H9 (cell line): ENCODE measurements around the gene BRF1. TPM values are rescaled to one million over a fixed set of nuclear protein-coding genes. Genes with fewer than 3 reads are reported as not detected.

Experiments
- DNase-seq: peaks from one replicate; pipeline ENCODE4 v3.0.0-alpha.2; 2017
- H2AFZ ChIP-seq: one replicate; pipeline ENCODE4 v1.6.1; 2013; ENCODE audit warnings: mild to moderate bottlenecking, low read length, control low read depth, moderate library complexity
- H2AK5ac ChIP-seq: 2 replicates; pipeline ENCODE4 v1.6.1; 2013; ENCODE audit warnings: low read length, control low read depth, mixed read lengths; ENCODE audit not compliant: insufficient read length
- H2BK120ac ChIP-seq: one replicate; pipeline ENCODE4 v1.6.1; 2013; ENCODE audit warnings: low read depth, mild to moderate bottlenecking, low read length, control low read depth, inconsistent platforms; ENCODE audit not compliant: poor library complexity, severe bottlenecking
- H2BK12ac ChIP-seq: 2 replicates; pipeline ENCODE4 v1.6.1; 2013; ENCODE audit warnings: low read length, control low read depth, mixed read lengths, low read depth; ENCODE audit not compliant: insufficient read length
- H2BK15ac ChIP-seq: 2 replicates; pipeline ENCODE4 v1.6.1; 2013; ENCODE audit warnings: low read depth, low read length, control low read depth
- H2BK20ac ChIP-seq: one replicate; pipeline ENCODE4 v1.6.1; 2013; ENCODE audit warnings: low read depth, mild to moderate bottlenecking, low read length, control low read depth, inconsistent platforms; ENCODE audit not compliant: poor library complexity, severe bottlenecking
- H2BK5ac ChIP-seq: 2 replicates; pipeline ENCODE4 v1.6.1; 2013; ENCODE audit warnings: low read length, control low read depth, mixed read lengths; ENCODE audit not compliant: insufficient read length
- H3K14ac ChIP-seq: 2 replicates; pipeline ENCODE4 v1.6.1; 2013; ENCODE audit warnings: low read length, control low read depth; ENCODE audit not compliant: insufficient read depth
- H3K18ac ChIP-seq: 2 replicates; pipeline ENCODE4 v1.6.1; 2013; ENCODE audit warnings: low read depth, mild to moderate bottlenecking, mixed read lengths, low read length, control low read depth; ENCODE audit not compliant: insufficient read length
- H3K23ac ChIP-seq: 2 replicates; pipeline ENCODE4 v1.6.1; 2013; ENCODE audit warnings: low read length, control low read depth, mixed read lengths, low read depth; ENCODE audit not compliant: insufficient read length
- H3K23me2 ChIP-seq: 2 replicates; pipeline ENCODE4 v1.6.1; 2013; ENCODE audit warnings: low read depth, mild to moderate bottlenecking, mixed read lengths, low read length, control low read depth; ENCODE audit not compliant: insufficient read length, poor library complexity, severe bottlenecking
- H3K27ac ChIP-seq: 2 replicates; pipeline ENCODE4 v1.5.1; 2013; ENCODE audit warnings: low read length, control low read depth, mixed read lengths, low read depth; ENCODE audit not compliant: insufficient read length
- H3K27me3 ChIP-seq: 2 replicates; pipeline ENCODE4 v1.6.1; 2013; ENCODE audit warnings: low read length, control low read depth, inconsistent platforms; ENCODE audit not compliant: insufficient read depth
- H3K4ac ChIP-seq: 2 replicates; pipeline ENCODE4 v1.6.1; 2013; ENCODE audit warnings: low read depth, mild to moderate bottlenecking, control low read depth, inconsistent platforms, low read length, moderate library complexity
- H3K4me1 ChIP-seq: 2 replicates; pipeline ENCODE4 v1.6.1; 2013; ENCODE audit warnings: low read length, control low read depth, inconsistent platforms; ENCODE audit not compliant: insufficient read depth
- H3K4me2 ChIP-seq: 2 replicates; pipeline ENCODE4 v1.6.1; 2013; ENCODE audit warnings: low read length, control low read depth, mixed read lengths; ENCODE audit not compliant: insufficient read length, insufficient read depth
- H3K56ac ChIP-seq: 2 replicates; pipeline ENCODE4 v1.6.1; 2013; ENCODE audit warnings: low read depth, mild to moderate bottlenecking, mixed read lengths, low read length, control low read depth; ENCODE audit not compliant: insufficient read length
- H3K79me1 ChIP-seq: 2 replicates; pipeline ENCODE4 v1.6.1; 2013; ENCODE audit warnings: low read depth, mild to moderate bottlenecking, moderate library complexity, low read length, control low read depth, inconsistent platforms; ENCODE audit not compliant: insufficient read depth, poor library complexity, severe bottlenecking
- H3K79me2 ChIP-seq: 2 replicates; pipeline ENCODE4 v1.6.1; 2013; ENCODE audit warnings: low read length, control low read depth, inconsistent platforms; ENCODE audit not compliant: insufficient read depth
- H3K9ac ChIP-seq: 2 replicates; pipeline ENCODE4 v1.6.1; 2013; ENCODE audit warnings: low read length, control low read depth, mixed read lengths; ENCODE audit not compliant: insufficient read length; ENCODE audit errors: extremely low read depth
- H3K9me3 ChIP-seq: one replicate; pipeline ENCODE4 v1.6.1; 2013; ENCODE audit warnings: low read depth, low read length, inconsistent platforms; ENCODE audit not compliant: control insufficient read depth
- H3T11ph ChIP-seq: one replicate; pipeline ENCODE4 v1.6.1; 2013; ENCODE audit warnings: mild to moderate bottlenecking, low read length, control low read depth, inconsistent platforms
- H4K20me1 ChIP-seq: one replicate; pipeline ENCODE4 v1.6.1; 2013; ENCODE audit not compliant: control insufficient read depth, insufficient read length, insufficient read depth
- H4K5ac ChIP-seq: 2 replicates; pipeline ENCODE4 v1.6.1; 2013; ENCODE audit warnings: low read depth, mild to moderate bottlenecking, mixed read lengths, low read length, control low read depth; ENCODE audit not compliant: insufficient read length
- H4K8ac ChIP-seq: replicated peaks from 2 replicates; pipeline ENCODE4 v1.6.1; 2013; ENCODE audit warnings: low read length, control low read depth, mixed read lengths, low read depth; ENCODE audit not compliant: insufficient read length
- H4K91ac ChIP-seq: 2 replicates; pipeline ENCODE4 v1.6.1; 2013; ENCODE audit warnings: low read depth, mild to moderate bottlenecking, moderate library complexity, mixed read lengths, low read length, control low read depth; ENCODE audit not compliant: insufficient read length
- H3K27ac Mint-ChIP-seq, 3 experiments: 2 replicates in 2 of 3; 3 replicates in 1 of 3; pipeline ENCODE4 v1.8.0; 2020 to 2021; ENCODE audit warnings: mixed read lengths in 3 of 3, mild to moderate bottlenecking in 1 of 3, moderate library complexity in 1 of 3
- H3K27me3 Mint-ChIP-seq: 2 replicates; pipeline ENCODE4 v1.8.0; 2021; ENCODE audit warnings: low read depth, mild to moderate bottlenecking, moderate library complexity, mixed read lengths
- H3K36me3 Mint-ChIP-seq, 3 experiments: 2 replicates in 2 of 3; 3 replicates in 1 of 3; pipeline ENCODE4 v1.8.0; 2020 to 2021; ENCODE audit warnings: low read depth in 3 of 3, mixed read lengths in 3 of 3; ENCODE audit not compliant: insufficient read depth in 1 of 3
- H3K4me1 Mint-ChIP-seq, 2 experiments: 2 replicates each; pipeline ENCODE4 v1.8.0; 2020; ENCODE audit warnings: mixed read lengths in 2 of 2
- H3K4me3 Mint-ChIP-seq, 2 experiments: 2 replicates in 1 of 2; 3 replicates in 1 of 2; pipeline ENCODE4 v1.8.0; 2020 to 2021; ENCODE audit warnings: mild to moderate bottlenecking in 2 of 2, mixed read lengths in 2 of 2, moderate library complexity in 1 of 2
- H3K9me3 Mint-ChIP-seq, 2 experiments: 2 replicates in 1 of 2; 3 replicates in 1 of 2; pipeline ENCODE4 v1.8.0; 2020; ENCODE audit warnings: mild to moderate bottlenecking in 2 of 2, mixed read lengths in 2 of 2, moderate library complexity in 1 of 2
- WGBS: extraction: QIAGEN DNeasy Blood & Tissue Kit; methylation state at CpG from one replicate; pipeline ENCODE4 v1.1.7; 2013; ENCODE audit warnings: missing lambda C conversion rate, low lambda C conversion rate, mixed read lengths; ENCODE audit not compliant: insufficient read length; ENCODE audit errors: extremely low coverage; 5-methylcytosine and 5-hydroxymethylcytosine counted together
- total RNA-seq: library from RNA; stranded (reverse); gene quantifications from 2 replicates; pipeline ENCODE4 v1.2.1, GENCODE V29; 2021
- TF ChIP-seq, protein P1 (sequence below): fragments of 200-600 bp; sonication (generic); conservative IDR thresholded peaks from 3 replicates; pipeline ENCODE4 v1.8.0; 2021; ENCODE audit warnings: antibody characterized with exemption, mild to moderate bottlenecking

Gene BRF1
- total RNA-seq, 1 experiment from 2014 or later: 28.3 TPM

DNA sequence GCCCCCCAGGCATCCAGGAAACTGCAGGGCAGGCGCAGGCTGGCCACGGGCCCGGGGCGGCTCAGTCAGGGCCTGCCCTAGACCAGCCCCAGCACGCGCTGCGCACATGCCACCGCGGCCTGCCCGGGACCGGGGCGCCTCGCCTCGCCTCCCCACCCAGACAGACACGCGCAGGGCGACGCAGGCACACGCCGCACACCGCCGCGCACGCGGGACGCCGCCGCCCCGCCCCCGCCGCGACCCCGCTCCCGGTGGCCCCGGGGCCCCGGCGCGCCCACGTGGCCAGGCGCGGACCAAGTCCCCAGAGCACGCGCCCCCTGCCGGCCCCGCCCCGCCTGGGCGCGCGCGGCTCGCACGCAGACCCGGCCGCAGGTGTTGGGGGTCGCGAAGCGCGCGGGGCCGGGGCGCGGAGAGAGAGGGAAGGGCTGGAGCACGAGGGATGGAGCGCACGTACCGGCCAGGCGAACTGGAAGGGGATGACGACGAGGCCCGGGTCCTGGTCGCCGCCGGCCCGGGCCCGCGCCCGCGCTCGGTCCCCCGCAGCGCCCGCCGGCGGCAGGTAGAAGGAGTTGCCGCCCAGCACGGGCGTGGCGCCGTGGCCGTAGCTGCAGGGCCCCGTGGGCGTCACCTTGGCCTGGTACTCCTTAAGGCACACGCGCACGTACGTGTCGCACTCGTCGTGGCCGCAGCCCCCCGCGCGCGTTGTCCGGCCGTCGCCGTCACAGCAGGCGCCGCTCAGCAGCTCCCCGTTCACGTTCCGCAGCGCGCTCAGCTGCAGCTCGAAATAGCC is 133.3 kb downstream of the BRF1 start:
- peak overlapping the region; percentile 22 for H3K18ac ChIP-seq
- H2BK20ac ChIP-seq: no peak overlapping the region
- H3K36me3 Mint-ChIP-seq: no peaks in the 10 kb centered on the region
- DNase-seq: peak; percentile 50
- no peak overlapping the region for H2BK5ac ChIP-seq
- TF ChIP-seq, protein P1, sequence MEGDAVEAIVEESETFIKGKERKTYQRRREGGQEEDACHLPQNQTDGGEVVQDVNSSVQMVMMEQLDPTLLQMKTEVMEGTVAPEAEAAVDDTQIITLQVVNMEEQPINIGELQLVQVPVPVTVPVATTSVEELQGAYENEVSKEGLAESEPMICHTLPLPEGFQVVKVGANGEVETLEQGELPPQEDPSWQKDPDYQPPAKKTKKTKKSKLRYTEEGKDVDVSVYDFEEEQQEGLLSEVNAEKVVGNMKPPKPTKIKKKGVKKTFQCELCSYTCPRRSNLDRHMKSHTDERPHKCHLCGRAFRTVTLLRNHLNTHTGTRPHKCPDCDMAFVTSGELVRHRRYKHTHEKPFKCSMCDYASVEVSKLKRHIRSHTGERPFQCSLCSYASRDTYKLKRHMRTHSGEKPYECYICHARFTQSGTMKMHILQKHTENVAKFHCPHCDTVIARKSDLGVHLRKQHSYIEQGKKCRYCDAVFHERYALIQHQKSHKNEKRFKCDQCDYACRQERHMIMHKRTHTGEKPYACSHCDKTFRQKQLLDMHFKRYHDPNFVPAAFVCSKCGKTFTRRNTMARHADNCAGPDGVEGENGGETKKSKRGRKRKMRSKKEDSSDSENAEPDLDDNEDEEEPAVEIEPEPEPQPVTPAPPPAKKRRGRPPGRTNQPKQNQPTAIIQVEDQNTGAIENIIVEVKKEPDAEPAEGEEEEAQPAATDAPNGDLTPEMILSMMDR: peak; percentile 43; the same call in 2 of the 3 replicates
- no peaks in the 10 kb centered on the region for H3K4me1 ChIP-seq
- H3K4ac ChIP-seq: no peak overlapping the region
- H4K20me1 ChIP-seq: no peaks in the 10 kb centered on the region
- no peak overlapping the region for H3K27ac ChIP-seq
- no CpG with 5 or more reads among the region's 116 CpGs for WGBS
- H3K4me2 ChIP-seq: peak overlapping the region; percentile 38
- peaks cover 28% of the 10 kb centered on the region for H3K27me3 Mint-ChIP-seq
- H3K56ac ChIP-seq: no peak overlapping the region
- no peak overlapping the region for H3K27ac Mint-ChIP-seq
- H2AFZ ChIP-seq: no peak overlapping the region
- no peaks in the 10 kb centered on the region for H3K9me3 ChIP-seq
- no peak overlapping the region for H2BK12ac ChIP-seq
- H3K4me1 Mint-ChIP-seq: peaks cover 16% of the 10 kb centered on the region in 2 experiments
- no peaks in the 10 kb centered on the region for H3K79me2 ChIP-seq
- H4K8ac ChIP-seq: no peak overlapping the region
- H3K14ac ChIP-seq: no peak overlapping the region
- H4K91ac ChIP-seq: no peak overlapping the region
- no peak overlapping the region for H2BK15ac ChIP-seq
- H2BK120ac ChIP-seq: no peak overlapping the region
- no peaks in the 10 kb centered on the region for H3K79me1 ChIP-seq
- no peaks in the 10 kb centered on the region for H3K9me3 Mint-ChIP-seq
- H3K9ac ChIP-seq: no peak overlapping the region
- H2AK5ac ChIP-seq: no peak overlapping the region
- peak overlapping the region; percentile 52 to 69 for H3K4me3 Mint-ChIP-seq
- H3T11ph ChIP-seq: no peak overlapping the region
- peaks cover 7% of the 10 kb centered on the region; the same call in 1 of the 2 replicates for H3K27me3 ChIP-seq
- peaks cover 3% of the 10 kb centered on the region for H3K23me2 ChIP-seq
- no peak overlapping the region for H3K23ac ChIP-seq
- H4K5ac ChIP-seq: no peak overlapping the region
